T-cell (primary cell): ENCODE data around the gene UNC5C. TPM values are rescaled to one million over a fixed set of nuclear protein-coding genes. Genes with fewer than 3 reads are reported as not detected.

Experiments used
- ATAC-seq, 4 experiments: fragments of 200-7000 bp in 3 of 4; fragments of 150-1000 bp in 1 of 4; cut with Tn5 transposase; replicated peaks in 1 of 4; 1 replicate in 3 of 4; 2 replicates in 1 of 4; pipeline ENCODE4 v1.10.0; 2021; ENCODE audit warnings: moderate library complexity in 3 of 4, mild to moderate bottlenecking in 2 of 4, moderate number of reproducible peaks in 1 of 4
- CTCF ChIA-PET, 2 donors: fragments of 300-600 bp; sonication (Branson Sonifier 250); formaldehyde crosslinking; loops; one replicate each; lab custom pipeline; 2022; ENCODE audit warnings: antibody characterized with exemption in 2 of 2; lab: Charles Lee
- POLR2A ChIA-PET, 2 donors: fragments of 300-600 bp; sonication (Branson Sonifier 250); formaldehyde crosslinking; loops; one replicate each; lab custom pipeline; 2022; ENCODE audit warnings: antibody characterized with exemption in 2 of 2; lab: Charles Lee
- DNase-seq, 35 experiments: peaks; one replicate each; pipeline versions ENCODE4 v3.0.0 to v3.0.0-alpha.2; 2013 to 2023
- H3K27ac ChIP-seq: one replicate; pipeline ENCODE4 v1.5.1; 2013; ENCODE audit warnings: low read length
- H3K27me3 ChIP-seq, 2 experiments: replicated peaks in 1 of 2; 1 replicate in 1 of 2; 2 replicates in 1 of 2; pipeline versions ENCODE4 v1.6.1 to v1.7.0; 2013; ENCODE audit warnings: low read length in 1 of 2, mixed read lengths in 1 of 2; ENCODE audit not compliant: control insufficient read depth in 2 of 2, insufficient read depth in 2 of 2; ENCODE audit errors: extremely low read depth in 1 of 2
- H3K36me3 ChIP-seq, 2 donors: 1 replicate in 1 of 2; 2 replicates in 1 of 2; pipeline versions ENCODE4 v1.6.1 to v1.7.0; 2013; ENCODE audit warnings: low read length in 1 of 2; ENCODE audit not compliant: control insufficient read depth in 2 of 2, insufficient read depth in 1 of 2; ENCODE audit errors: extremely low read depth in 1 of 2
- H3K4me1 ChIP-seq, 2 experiments: 1 replicate in 1 of 2; 2 replicates in 1 of 2; pipeline versions ENCODE4 v1.6.1 to v1.7.0; 2013; ENCODE audit warnings: low read length in 2 of 2, mixed read lengths in 1 of 2; ENCODE audit not compliant: insufficient read depth in 2 of 2, control insufficient read depth in 1 of 2; ENCODE audit errors: extremely low read depth in 1 of 2
- H3K4me3 ChIP-seq, 2 donors: 1 replicate in 1 of 2; 2 replicates in 1 of 2; pipeline versions ENCODE4 v1.5.1 to v1.7.0; 2013; ENCODE audit warnings: mild to moderate bottlenecking in 2 of 2, low read length in 1 of 2, moderate library complexity in 1 of 2; ENCODE audit not compliant: control insufficient read depth in 1 of 2; ENCODE audit errors: extremely low read depth in 1 of 2
- H3K9me3 ChIP-seq: 2 replicates; pipeline ENCODE4 v1.7.0; 2013
- H3K27ac Mint-ChIP-seq, 2 donors: one replicate each; pipeline ENCODE4 v1.8.0; 2020 to 2021; ENCODE audit warnings: mild to moderate bottlenecking in 2 of 2, mixed read lengths in 2 of 2
- H3K27me3 Mint-ChIP-seq, 2 donors: one replicate each; pipeline ENCODE4 v1.8.0; 2021 to 2022; ENCODE audit warnings: mixed read lengths in 2 of 2
- H3K36me3 Mint-ChIP-seq: one replicate; pipeline ENCODE4 v1.8.0; 2021; ENCODE audit warnings: mixed read lengths
- H3K4me1 Mint-ChIP-seq, 3 donors: one replicate each; pipeline ENCODE4 v1.8.0; 2020 to 2022; ENCODE audit warnings: mixed read lengths in 3 of 3, mild to moderate bottlenecking in 1 of 3
- H3K4me3 Mint-ChIP-seq, 3 donors: one replicate each; pipeline ENCODE4 v1.8.0; 2020 to 2022; ENCODE audit warnings: mild to moderate bottlenecking in 3 of 3, mixed read lengths in 3 of 3, moderate library complexity in 3 of 3
- H3K9me3 Mint-ChIP-seq, 3 donors: one replicate each; pipeline ENCODE4 v1.8.0; 2020 to 2022; ENCODE audit warnings: mixed read lengths in 3 of 3
- WGBS: methylation state at CpG from one replicate; pipeline ENCODE4 v1.1.5; 2013; ENCODE audit warnings: missing lambda C conversion rate; ENCODE audit not compliant: insufficient coverage; 5-methylcytosine and 5-hydroxymethylcytosine counted together
- total RNA-seq, 35 experiments: library from RNA in 6 of 35; stranded (reverse) in 6 of 35; fragments of 120-200 nt in 1 of 35; gene quantifications; one replicate each; pipeline versions ENCODE4 v1.2.1 to v1.2.4 and lab custom pipeline; 2013 to 2026

Gene UNC5C
- total RNA-seq, 5 donors from 2014 or later (not counting 1 experiment from before 2014, with no cell fraction given): not detected

DNA sequence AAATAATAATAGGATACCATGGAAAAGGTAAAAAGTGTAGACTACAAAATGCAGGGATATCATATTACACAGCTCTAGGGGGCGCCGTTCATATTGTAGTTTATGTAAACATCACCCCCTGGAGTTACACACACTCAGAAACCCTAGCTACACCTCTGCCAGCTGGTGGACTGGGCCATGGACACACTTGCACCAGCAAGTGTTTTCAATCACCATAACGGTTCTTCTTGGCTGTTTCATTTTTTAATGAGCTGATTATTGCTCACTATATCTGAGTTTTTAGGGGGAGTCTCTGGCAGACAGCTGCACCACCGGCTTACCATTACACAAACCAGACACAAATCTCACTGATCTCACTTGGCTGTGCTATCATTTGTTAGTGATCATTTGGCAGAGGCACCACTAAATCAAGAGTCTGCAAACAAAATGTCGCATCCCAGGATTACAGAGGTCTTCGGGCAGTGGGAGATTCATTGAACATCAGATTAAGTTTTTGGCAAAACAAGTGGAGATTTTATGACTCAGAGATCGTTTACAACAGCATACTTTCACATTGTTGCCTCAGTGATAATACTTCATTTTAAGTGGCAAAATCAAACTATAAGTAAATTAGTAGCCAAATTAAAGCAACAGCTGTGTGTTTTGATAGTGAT is 185.7 kb downstream of the UNC5C start:
- Histone ChIP-seq H3K27me3 (no peaks in the 10 kb centered on the region), H3K4me1 (no peaks in the 10 kb centered on the region), H3K4me3 (no peak overlapping the region), H3K36me3 (no peaks in the 10 kb centered on the region), H3K9me3 (no peaks in the 10 kb centered on the region), H3K27ac (no peak overlapping the region)
- DNase-seq: no peak
- Mint-ChIP-seq H3K4me3 (no peak overlapping the region), H3K27me3 (no peaks in the 10 kb centered on the region), H3K4me1 (no peaks in the 10 kb centered on the region), H3K9me3 (no peaks in the 10 kb centered on the region), H3K36me3 (no peaks in the 10 kb centered on the region), H3K27ac (no peak overlapping the region)
- ATAC-seq: no peak
- ChIA-PET CTCF (interaction anchor here in 1 of 2 donors (0.5 kb wide), 1 partner anchor 246 kb away, joined by 3 read pairs; no protein-coding TSS in a partner anchor), POLR2A (no interaction called here)
- 100% methylated on average over 2 of the region's 7 CpGs for WGBS

DNA sequence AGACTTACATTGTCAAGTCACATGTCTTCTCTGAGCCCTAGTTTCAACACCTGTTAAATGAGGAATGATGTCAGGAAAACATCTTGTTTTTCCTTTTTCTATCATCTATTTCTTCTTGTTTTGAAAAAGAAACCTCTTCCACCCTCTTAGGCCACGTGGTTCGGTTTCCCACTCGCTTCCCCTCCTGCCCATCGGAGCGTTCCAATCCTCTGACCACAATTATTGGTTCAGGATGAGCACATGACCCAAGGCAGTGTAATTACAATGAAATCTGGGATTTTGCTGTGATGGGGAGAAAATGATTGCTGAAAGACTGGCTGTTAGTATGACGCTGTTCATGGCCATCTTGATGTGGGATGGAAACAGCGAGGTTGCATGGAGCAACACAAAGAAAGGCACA is 186.7 kb downstream of the UNC5C start:
- Mint-ChIP-seq H3K36me3 (no peaks in the 10 kb centered on the region), H3K27ac (no peak overlapping the region), H3K9me3 (no peaks in the 10 kb centered on the region), H3K4me1 (no peaks in the 10 kb centered on the region), H3K27me3 (no peaks in the 10 kb centered on the region), H3K4me3 (no peak overlapping the region)
- no peak overlapping the region for H3K27ac ChIP-seq
- ATAC-seq (no peak), DNase-seq (no peak)
- CTCF ChIA-PET: no interaction called here
- H3K4me3 ChIP-seq: no peak overlapping the region
- POLR2A ChIA-PET: no interaction called here
- no peaks in the 10 kb centered on the region for H3K36me3 ChIP-seq
- H3K9me3 ChIP-seq: no peaks in the 10 kb centered on the region
- no peaks in the 10 kb centered on the region for H3K4me1 ChIP-seq
- WGBS: 87% methylated on average over 2 of the region's 7 CpGs
- H3K27me3 ChIP-seq: no peaks in the 10 kb centered on the region

DNA sequence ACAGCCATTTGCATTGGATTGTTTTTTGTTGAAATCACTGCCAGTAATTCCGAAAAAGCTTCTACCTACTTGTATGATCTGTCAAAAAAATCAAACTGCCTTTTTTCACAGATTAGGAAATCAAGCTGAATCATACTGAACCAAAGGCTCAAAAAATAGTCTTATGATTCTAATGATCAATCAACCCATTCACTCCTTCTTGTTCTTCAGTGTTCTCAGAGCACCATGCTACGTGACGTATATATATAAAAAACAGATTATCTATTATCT is 187.1 kb downstream of the UNC5C start:
- WGBS: 100% methylated on average over 1 of the region's 3 CpGs

DNA sequence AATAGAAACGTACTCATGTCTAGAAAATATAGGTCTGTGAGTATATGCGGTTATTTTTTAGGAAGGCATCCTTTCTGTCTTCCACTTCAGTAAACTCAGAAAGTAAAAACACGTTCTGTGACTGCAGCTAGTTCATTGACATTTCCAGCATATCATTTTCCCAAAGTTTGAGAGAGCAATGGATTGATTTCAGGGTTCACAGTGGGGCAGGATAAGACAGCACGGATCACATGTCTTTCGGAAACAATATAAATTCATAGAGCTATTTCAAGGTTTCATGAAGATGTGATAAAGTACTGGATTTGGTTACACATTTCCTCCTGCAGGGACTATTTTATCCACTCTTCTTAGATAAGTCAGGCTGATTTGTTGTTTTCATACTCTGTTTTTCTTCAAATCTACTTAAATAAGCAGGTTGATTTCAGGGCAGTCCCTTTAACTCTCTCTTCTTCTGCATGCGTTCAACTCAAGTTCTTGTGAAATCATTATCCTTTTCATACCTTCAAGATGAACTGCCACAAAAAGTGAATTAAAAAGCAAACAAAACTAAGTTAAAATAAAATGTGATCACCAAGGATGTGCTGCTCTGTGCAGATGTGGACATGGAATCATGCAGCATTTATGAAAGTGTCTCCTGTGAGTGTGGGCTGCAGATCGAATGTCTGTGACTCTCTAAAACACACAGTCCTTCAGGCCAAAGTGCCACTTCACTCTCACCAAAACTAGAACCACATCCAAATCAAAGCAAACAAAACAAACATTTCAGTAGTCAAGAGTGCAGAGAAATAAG is 187.7 kb downstream of the UNC5C start:
- ATAC-seq (no peak), DNase-seq (no peak)
- Histone ChIP-seq H3K4me1 (no peaks in the 10 kb centered on the region), H3K27me3 (no peaks in the 10 kb centered on the region), H3K4me3 (no peak overlapping the region), H3K9me3 (no peaks in the 10 kb centered on the region), H3K27ac (no peak overlapping the region), H3K36me3 (no peaks in the 10 kb centered on the region)
- ChIA-PET POLR2A (no interaction called here), CTCF (no interaction called here)
- Mint-ChIP-seq H3K36me3 (no peaks in the 10 kb centered on the region), H3K27me3 (no peaks in the 10 kb centered on the region), H3K4me3 (no peak overlapping the region), H3K9me3 (no peaks in the 10 kb centered on the region), H3K4me1 (no peaks in the 10 kb centered on the region), H3K27ac (no peak overlapping the region)
- WGBS: no CpG with 5 or more reads among the region's 7 CpGs

More for the DNA sequence above, 187.1 kb downstream of the UNC5C start:
- H3K27me3 Mint-ChIP-seq: no peaks in the 10 kb centered on the region
- ATAC-seq: no peak
- no peak overlapping the region for H3K27ac ChIP-seq
- H3K36me3 ChIP-seq: no peaks in the 10 kb centered on the region
- no peaks in the 10 kb centered on the region for H3K4me1 ChIP-seq
- ChIA-PET CTCF (no interaction called here), POLR2A (no interaction called here)
- no peak for DNase-seq
- H3K4me3 ChIP-seq: no peak overlapping the region
- no peaks in the 10 kb centered on the region for H3K4me1 Mint-ChIP-seq
- H3K36me3 Mint-ChIP-seq: no peaks in the 10 kb centered on the region
- no peaks in the 10 kb centered on the region for H3K9me3 Mint-ChIP-seq
- H3K4me3 Mint-ChIP-seq: no peak overlapping the region
- H3K9me3 ChIP-seq: no peaks in the 10 kb centered on the region
- no peak overlapping the region for H3K27ac Mint-ChIP-seq
- H3K27me3 ChIP-seq: no peaks in the 10 kb centered on the region

DNA sequence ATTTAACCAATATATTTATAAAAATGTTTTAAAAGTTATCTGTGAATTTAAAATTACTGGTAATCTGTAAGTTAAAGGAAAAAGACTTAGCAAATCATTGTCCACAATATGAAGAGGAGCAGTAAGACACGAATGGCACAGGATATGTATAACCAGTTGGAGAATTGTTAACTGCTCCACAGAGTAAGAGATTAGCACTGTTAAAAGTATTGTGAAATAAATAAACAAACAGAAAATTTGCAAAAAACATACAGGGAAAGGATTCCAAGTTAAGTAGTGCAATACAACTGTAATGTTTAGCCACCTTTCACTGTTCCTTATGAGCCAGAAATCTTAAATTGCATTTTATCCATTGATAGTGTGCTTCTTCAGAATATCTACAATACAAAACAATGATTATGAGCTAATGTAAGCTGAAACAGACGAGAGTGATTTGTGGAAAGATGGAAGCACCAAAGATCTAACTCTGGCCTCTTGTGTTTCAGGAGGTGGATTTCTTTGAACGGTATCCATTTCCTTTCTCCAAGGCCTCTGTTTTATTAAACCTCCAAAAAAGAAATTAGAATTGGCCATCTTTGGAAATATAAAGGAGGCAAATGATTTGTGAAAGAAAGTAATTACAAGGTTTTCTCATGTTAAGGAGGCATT is 188.4 kb downstream of the UNC5C start:
- DNase-seq (no peak), ATAC-seq (no peak)
- no peak overlapping the region for H3K27ac ChIP-seq
- no peaks in the 10 kb centered on the region for H3K9me3 ChIP-seq
- no CpG with 5 or more reads among the region's 3 CpGs for WGBS
- no peaks in the 10 kb centered on the region for H3K4me1 ChIP-seq
- ChIA-PET POLR2A (no interaction called here), CTCF (no interaction called here)
- H3K27me3 ChIP-seq: no peaks in the 10 kb centered on the region
- no peak overlapping the region for H3K4me3 ChIP-seq
- H3K36me3 ChIP-seq: no peaks in the 10 kb centered on the region
- no peaks in the 10 kb centered on the region for H3K4me1 Mint-ChIP-seq
- no peaks in the 10 kb centered on the region for H3K36me3 Mint-ChIP-seq
- H3K4me3 Mint-ChIP-seq: no peak overlapping the region
- no peaks in the 10 kb centered on the region for H3K27me3 Mint-ChIP-seq
- no peaks in the 10 kb centered on the region for H3K9me3 Mint-ChIP-seq
- no peak overlapping the region for H3K27ac Mint-ChIP-seq

DNA sequence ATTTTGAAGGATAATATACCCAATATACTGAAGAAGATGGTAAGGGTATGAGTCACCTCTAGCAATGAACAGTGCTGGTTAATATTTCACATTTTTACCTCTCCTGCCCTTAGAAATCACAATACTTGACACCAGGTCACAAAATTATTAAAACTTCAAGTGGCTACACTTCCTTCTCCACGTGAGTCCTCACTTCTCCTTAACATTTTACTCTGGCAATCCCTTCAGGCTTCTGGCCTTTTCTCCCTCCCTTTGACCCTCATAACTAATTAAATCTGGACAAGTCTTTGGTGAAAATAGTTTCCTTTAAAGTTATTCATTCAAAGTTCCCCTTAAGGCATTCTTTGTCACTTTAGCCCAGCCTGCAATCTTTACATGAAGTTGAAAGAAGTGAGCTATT is 190.4 kb downstream of the UNC5C start:
- H3K36me3 Mint-ChIP-seq: no peaks in the 10 kb centered on the region
- no peaks in the 10 kb centered on the region for H3K36me3 ChIP-seq
- ChIA-PET CTCF (no interaction called here), POLR2A (interaction anchor here in 1 of 2 donors (1.0 kb wide), 1 partner anchor 8 kb away, joined by 3 read pairs; no protein-coding TSS in a partner anchor)
- no peak overlapping the region for H3K4me3 ChIP-seq
- H3K27ac Mint-ChIP-seq: no peak overlapping the region
- no peak overlapping the region for H3K27ac ChIP-seq
- no peak for DNase-seq
- no peaks in the 10 kb centered on the region for H3K9me3 Mint-ChIP-seq
- no peaks in the 10 kb centered on the region for H3K4me1 ChIP-seq
- H3K4me1 Mint-ChIP-seq: no peaks in the 10 kb centered on the region
- no peaks in the 10 kb centered on the region for H3K27me3 Mint-ChIP-seq
- WGBS: no CpG with 5 or more reads among the region's 1 CpG
- ATAC-seq: no peak
- no peak overlapping the region for H3K4me3 Mint-ChIP-seq
- H3K9me3 ChIP-seq: no peaks in the 10 kb centered on the region
- no peaks in the 10 kb centered on the region for H3K27me3 ChIP-seq
